HG03064 (cell line): Measurements from ENCODE around the gene SPECC1L.

Experiments used
- ATAC-seq: cut with Tn5 transposase; IDR thresholded peaks from one replicate; pipeline ENCODE4 v1.9.1; 2021; ENCODE audit warnings: low read depth; ENCODE audit not compliant: unreplicated experiment

Gene SPECC1L

GRCh38 chr22:24393012-24393559 lies 122.5 kb downstream of the SPECC1L start:
- no peak for ATAC-seq

GRCh38 chr22:24393848-24394247 lies 123.2 kb downstream of the SPECC1L start:
- ATAC-seq, result no peak

GRCh38 chr22:24394254-24394653 lies 123.6 kb downstream of the SPECC1L start:
- no peak for ATAC-seq

- no peak for ATAC-seq
These were observed 127.8 kb downstream of the SPECC1L start for GRCh38 chr22:24398409-24398808.

- no peak for ATAC-seq
These were observed 129.5 kb downstream of the SPECC1L start for GRCh38 chr22:24400034-24400725.

GRCh38 chr22:24400726-24401596 lies 130.3 kb downstream of the SPECC1L start:
- no peak for ATAC-seq

GRCh38 chr22:24401931-24402367 lies 131.3 kb downstream of the SPECC1L start:
- ATAC-seq, result no peak

- no peak for ATAC-seq
These were observed 132.0 kb downstream of the SPECC1L start for GRCh38 chr22:24402460-24403192.

GRCh38 chr22:24403346-24403745 lies 132.7 kb downstream of the SPECC1L start:
- no peak for ATAC-seq

GRCh38 chr22:24404561-24405275 lies 134.1 kb downstream of the SPECC1L start:
- no peak for ATAC-seq

- ATAC-seq, result no peak
These were observed 135.1 kb downstream of the SPECC1L start for GRCh38 chr22:24405631-24406321.

- no peak for ATAC-seq
These were observed 136.0 kb downstream of the SPECC1L start for GRCh38 chr22:24406322-24407277.

GRCh38 chr22:24407278-24407665 lies 136.6 kb downstream of the SPECC1L start:
- no peak for ATAC-seq

- ATAC-seq, result no peak
These were observed 137.3 kb downstream of the SPECC1L start for GRCh38 chr22:24407884-24408283.

GRCh38 chr22:24408630-24409029 lies 138.0 kb downstream of the SPECC1L start:
- ATAC-seq, result no peak

GRCh38 chr22:24409707-24410106 lies 139.1 kb downstream of the SPECC1L start:
- ATAC-seq, result no peak

GRCh38 chr22:24410110-24410856 lies 139.7 kb downstream of the SPECC1L start:
- ATAC-seq, result no peak
